ENCODE results near the gene TTC4. TPM values are rescaled to one million over a fixed set of nuclear protein-coding genes. Genes with fewer than 3 reads are reported as not detected.

Gene TTC4
- total RNA-seq, 1 experiment from 2014 or later = 34.7 TPM

DNA sequence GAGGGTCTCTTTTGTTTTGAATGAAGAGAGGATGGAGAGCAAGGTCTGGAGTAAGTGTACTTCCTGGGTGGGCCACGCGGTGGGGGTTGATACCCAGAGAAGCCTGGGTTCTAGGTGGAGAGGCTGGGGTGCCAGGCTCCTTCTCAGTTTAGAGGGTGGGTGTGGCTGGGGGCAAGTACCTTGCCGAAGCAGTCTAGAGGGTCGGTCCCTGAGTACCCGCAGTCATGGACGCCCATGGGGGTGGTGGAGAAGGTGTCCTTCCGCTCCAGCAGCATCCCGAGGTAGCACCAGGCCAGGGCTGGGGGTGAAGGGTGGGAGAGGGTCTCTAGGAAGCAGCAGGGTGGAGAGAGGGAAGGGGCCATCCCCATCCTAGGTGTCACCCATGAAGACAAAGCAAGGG is 71.1 kb downstream of the TTC4 start:
- Histone ChIP-seq H2AFZ (ENCODE audit: low read length) (no peak overlapping the region), H3K79me2 (ENCODE audit: low read length) (no peaks in the 10 kb centered on the region), H3K9me3 (ENCODE audit: low read length) (no peaks in the 10 kb centered on the region), H3K36me3 (ENCODE audit: low read depth, low read length) (0 out of 2 replicates have a peak, but pooled peaks cover 4% of the 10 kb centered on the region), H3K9ac (ENCODE audit: low read length) (no peak overlapping the region), H3K27me3 (ENCODE audit: low read length) (no peaks in the 10 kb centered on the region), H3F3A (ENCODE audit: low read length, unreplicated experiment) (no peaks in the 10 kb centered on the region), H3K4me3 (ENCODE audit: low read length) (no peak overlapping the region), H3K9me2 (replicated peaks; ENCODE audit: low read length) (no peaks in the 10 kb centered on the region), H3K4me2 (ENCODE audit: low read length) (no peak overlapping the region), H4K20me1 (ENCODE audit: low read length) (no peaks in the 10 kb centered on the region), H3K4me1 (ENCODE audit: insufficient read depth, low read length) (no peaks in the 10 kb centered on the region), H3K27ac (ENCODE audit: low read length) (no peak overlapping the region)
- BruUV-seq (replicated peaks) = no TSS peak
- intact Hi-C loops (cut with micrococcal nuclease) = no loop called here
- no peak for DNase-seq
- ATAC-seq = no peak
- ChIA-PET POLR2A (ENCODE audit: unreplicated experiment) (no interaction called here), CTCF (no interaction called here)
- no peak for TF ChIP-seq EZH2phosphoT487 (IDR thresholded peaks at IDR 0.05; ENCODE audit: borderline replicate concordance, low read length)
- TF ChIP-seq, protein P1, sequence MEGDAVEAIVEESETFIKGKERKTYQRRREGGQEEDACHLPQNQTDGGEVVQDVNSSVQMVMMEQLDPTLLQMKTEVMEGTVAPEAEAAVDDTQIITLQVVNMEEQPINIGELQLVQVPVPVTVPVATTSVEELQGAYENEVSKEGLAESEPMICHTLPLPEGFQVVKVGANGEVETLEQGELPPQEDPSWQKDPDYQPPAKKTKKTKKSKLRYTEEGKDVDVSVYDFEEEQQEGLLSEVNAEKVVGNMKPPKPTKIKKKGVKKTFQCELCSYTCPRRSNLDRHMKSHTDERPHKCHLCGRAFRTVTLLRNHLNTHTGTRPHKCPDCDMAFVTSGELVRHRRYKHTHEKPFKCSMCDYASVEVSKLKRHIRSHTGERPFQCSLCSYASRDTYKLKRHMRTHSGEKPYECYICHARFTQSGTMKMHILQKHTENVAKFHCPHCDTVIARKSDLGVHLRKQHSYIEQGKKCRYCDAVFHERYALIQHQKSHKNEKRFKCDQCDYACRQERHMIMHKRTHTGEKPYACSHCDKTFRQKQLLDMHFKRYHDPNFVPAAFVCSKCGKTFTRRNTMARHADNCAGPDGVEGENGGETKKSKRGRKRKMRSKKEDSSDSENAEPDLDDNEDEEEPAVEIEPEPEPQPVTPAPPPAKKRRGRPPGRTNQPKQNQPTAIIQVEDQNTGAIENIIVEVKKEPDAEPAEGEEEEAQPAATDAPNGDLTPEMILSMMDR (conservative IDR thresholded peaks at IDR 0.05; ENCODE audit: low read depth, low read length) = no peak
- no peak for TF ChIP-seq EZH2 (IDR thresholded peaks at IDR 0.05; ENCODE audit: low read length, unreplicated experiment)

DNA sequence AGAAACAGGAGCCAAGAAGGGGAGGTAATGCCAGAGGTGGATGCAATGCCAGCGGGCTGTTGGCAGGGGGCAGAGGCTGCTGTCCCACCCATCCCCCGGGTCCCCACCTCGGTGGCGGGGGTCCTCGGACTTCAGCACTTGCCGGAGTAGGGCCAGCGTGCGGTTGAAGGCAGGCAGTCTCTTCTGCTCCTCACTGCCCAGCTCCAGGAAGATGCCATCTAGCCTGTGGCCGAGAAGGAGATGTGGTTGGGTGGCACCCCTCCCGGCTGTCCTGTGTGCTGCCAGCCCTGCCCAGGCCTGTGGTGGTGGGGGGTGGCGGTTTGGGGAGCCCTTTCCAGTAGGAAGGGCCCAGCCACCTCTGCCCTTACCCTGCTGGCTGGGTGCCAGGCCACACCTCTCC is 71.9 kb downstream of the TTC4 start:
- no peak for DNase-seq
- no peak overlapping the region for H3K27ac ChIP-seq (ENCODE audit: low read length)
- intact Hi-C loops (cut with micrococcal nuclease) = no loop called here
- H3K4me1 ChIP-seq (ENCODE audit: insufficient read depth, low read length) = no peaks in the 10 kb centered on the region
- H3K4me2 ChIP-seq (ENCODE audit: low read length) = no peak overlapping the region
- no peak for ATAC-seq
- ChIA-PET CTCF (no interaction called here), POLR2A (ENCODE audit: unreplicated experiment) (no interaction called here)
- no peaks in the 10 kb centered on the region; the same call in 1 of the 2 replicates for H3K79me2 ChIP-seq (ENCODE audit: low read length)
- H4K20me1 ChIP-seq (ENCODE audit: low read length) = no peaks in the 10 kb centered on the region
- no peaks in the 10 kb centered on the region for H3F3A ChIP-seq (ENCODE audit: low read length, unreplicated experiment)
- no peak overlapping the region for H2AFZ ChIP-seq (ENCODE audit: low read length)
- no TSS peak for BruUV-seq (replicated peaks)
- no peaks in the 10 kb centered on the region for H3K27me3 ChIP-seq (ENCODE audit: low read length)
- H3K9me3 ChIP-seq (ENCODE audit: low read length) = no peaks in the 10 kb centered on the region
- no peak overlapping the region for H3K9ac ChIP-seq (ENCODE audit: low read length)
- 0 out of 2 replicates have a peak, but pooled peaks cover 2% of the 10 kb centered on the region for H3K36me3 ChIP-seq (ENCODE audit: low read depth, low read length)
- no peak overlapping the region for H3K4me3 ChIP-seq (ENCODE audit: low read length)
- no peaks in the 10 kb centered on the region for H3K9me2 ChIP-seq (replicated peaks; ENCODE audit: low read length)
- TF ChIP-seq EZH2 (IDR thresholded peaks at IDR 0.05; ENCODE audit: low read length, unreplicated experiment) (no peak), EZH2phosphoT487 (IDR thresholded peaks at IDR 0.05; ENCODE audit: borderline replicate concordance, low read length) (no peak)
- TF ChIP-seq, protein P1 (conservative IDR thresholded peaks at IDR 0.05; ENCODE audit: low read depth, low read length) = no peak

DNA sequence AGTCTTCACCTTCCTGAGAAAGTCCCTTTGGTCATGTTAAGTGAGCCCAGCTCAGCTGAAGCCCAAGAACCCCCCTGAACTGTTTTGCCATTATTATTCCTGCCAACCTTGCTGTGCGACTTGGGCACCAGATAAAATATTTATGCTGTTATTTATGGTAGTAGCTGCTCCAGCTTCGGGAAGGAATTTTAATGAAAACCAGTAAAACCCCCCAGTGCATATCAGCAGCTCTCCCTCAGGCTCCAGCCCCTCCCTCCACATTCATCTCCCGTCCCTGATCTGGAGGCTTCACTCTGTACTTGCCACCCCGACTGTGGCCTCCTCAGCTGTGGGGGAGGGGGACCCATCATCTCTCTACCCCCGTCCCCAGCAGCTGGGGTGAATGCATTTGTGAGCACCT is 72.8 kb downstream of the TTC4 start:
- Histone ChIP-seq H3F3A (ENCODE audit: low read length, unreplicated experiment) (no peaks in the 10 kb centered on the region), H2AFZ (ENCODE audit: low read length) (no peak overlapping the region), H3K9me2 (replicated peaks; ENCODE audit: low read length) (no peaks in the 10 kb centered on the region), H3K9me3 (ENCODE audit: low read length) (no peaks in the 10 kb centered on the region), H3K4me1 (ENCODE audit: insufficient read depth, low read length) (0 out of 2 replicates have a peak, but pooled peaks cover under 1% of the 10 kb centered on the region), H3K79me2 (ENCODE audit: low read length) (peaks cover 5% of the 10 kb centered on the region), H4K20me1 (ENCODE audit: low read length) (no peaks in the 10 kb centered on the region), H3K4me3 (ENCODE audit: low read length) (no peak overlapping the region), H3K4me2 (ENCODE audit: low read length) (no peak overlapping the region), H3K36me3 (ENCODE audit: low read depth, low read length) (no peaks in the 10 kb centered on the region), H3K9ac (ENCODE audit: low read length) (no peak overlapping the region), H3K27me3 (ENCODE audit: low read length) (no peaks in the 10 kb centered on the region), H3K27ac (ENCODE audit: low read length) (no peak overlapping the region)
- CTCF ChIA-PET = no interaction called here
- intact Hi-C loops (cut with micrococcal nuclease) = no loop called here
- no TSS peak for BruUV-seq (replicated peaks)
- ATAC-seq (no peak), DNase-seq (no peak)
- no peak for TF ChIP-seq EZH2 (IDR thresholded peaks at IDR 0.05; ENCODE audit: low read length, unreplicated experiment)
- POLR2A ChIA-PET (ENCODE audit: unreplicated experiment) = no interaction called here
